Psoas muscle (tissue), 8 donors: Measurements from ENCODE around the gene CLRN1. TPM values are rescaled to one million over a fixed set of nuclear protein-coding genes. Genes with fewer than 3 reads are reported as not detected.
"Not testable (repeated sequence)": the region's sequence is repeated elsewhere in the genome, so short reads cannot be mapped to it uniquely, and the experiment has no call there.

Source experiments
- ATAC-seq, 4 donors: fragments of 200-7000 bp; cut with Tn5 transposase; one replicate each; pipeline ENCODE4 v1.9.1; 2020; ENCODE audit warnings: moderate library complexity in 3 of 4, mild to moderate bottlenecking in 2 of 4
- DNase-seq, 2 donors: peaks; one replicate each; pipeline ENCODE4 v3.0.0-alpha.2; 2020
- H3K27ac ChIP-seq: fragments of 200-600 bp; one replicate; pipeline ENCODE4 v1.8.0; 2022
- H3K27me3 ChIP-seq, 3 donors: fragments of 200-600 bp in 1 of 3; one replicate each; pipeline versions ENCODE4 v1.6.1 to v1.8.0; 2013 to 2022; ENCODE audit warnings: low read length in 2 of 3, mild to moderate bottlenecking in 2 of 3, moderate library complexity in 1 of 3; ENCODE audit not compliant: insufficient read depth in 3 of 3
- H3K36me3 ChIP-seq, 2 donors: fragments of 200-600 bp in 1 of 2; one replicate each; pipeline versions ENCODE4 v1.6.1 to v1.8.0; 2013 to 2022; ENCODE audit warnings: low read depth in 1 of 2, mild to moderate bottlenecking in 1 of 2, moderate library complexity in 1 of 2; ENCODE audit not compliant: insufficient read depth in 1 of 2
- H3K4me1 ChIP-seq: fragments of 200-600 bp; one replicate; pipeline ENCODE4 v1.8.0; 2022
- H3K4me3 ChIP-seq: fragments of 200-600 bp; one replicate; pipeline ENCODE4 v1.8.0; 2022; ENCODE audit warnings: mild to moderate bottlenecking
- H3K9me3 ChIP-seq: fragments of 200-600 bp; one replicate; pipeline ENCODE4 v1.8.0; 2022
- WGBS, 3 donors: extraction: QIAGEN DNeasy Blood & Tissue Kit; methylation state at CpG; one replicate each; pipeline versions ENCODE4 v1.1.6 to v1.1.7; 2013; 5-methylcytosine and 5-hydroxymethylcytosine counted together
- intact Hi-C, 2 donors: fragments of 100-400 bp; cut with DNase I; formaldehyde crosslinking; loops; one replicate each; pipeline versions ENCODE4 v1.11.0 to v1.14.2; 2022
- polyA plus RNA-seq, 3 donors: library from polyadenylated mRNA; stranded (reverse); fragments of 200-250 nt; gene quantifications; one replicate each; pipeline ENCODE4 v1.2.3, GENCODE V29; 2013
- total RNA-seq, 4 donors: library from RNA; stranded (reverse); fragmentation: NEBNext Ultra II Directional in 2 of 4; extraction: Animal tissue kit (Norgen Biotek cat#: 25700) in 2 of 4; gene quantifications; one replicate each; pipeline versions ENCODE4 v1.2.1 to v1.2.4, GENCODE V29; 2021 to 2023
- TF ChIP-seq, protein P1 (sequence below): fragments of 200-600 bp; IDR thresholded peaks from one replicate; pipeline ENCODE4 v1.8.0; 2022; ENCODE audit warnings: antibody characterized with exemption
- donor health status: healthy with polysubstance abuse.
- donor health status: DM: no; HTN: no; CAD: no; lungs with moderate emphysema.
- donor health status: Bipolar disorder and iron deficiency.
- donor health status: healthy.
- donor health status: DM: yes; HTN: yes; CAD: no.
- donor health status: DM: no; HTN: no; CAD: no.
- donor health status: DM: no; HTN: no; CAD: no.
- donor health status: DM: yes; HTN: yes; CAD: no.

CLRN1 gene
- total and polyA plus RNA-seq, 7 donors = not detected

DNA sequence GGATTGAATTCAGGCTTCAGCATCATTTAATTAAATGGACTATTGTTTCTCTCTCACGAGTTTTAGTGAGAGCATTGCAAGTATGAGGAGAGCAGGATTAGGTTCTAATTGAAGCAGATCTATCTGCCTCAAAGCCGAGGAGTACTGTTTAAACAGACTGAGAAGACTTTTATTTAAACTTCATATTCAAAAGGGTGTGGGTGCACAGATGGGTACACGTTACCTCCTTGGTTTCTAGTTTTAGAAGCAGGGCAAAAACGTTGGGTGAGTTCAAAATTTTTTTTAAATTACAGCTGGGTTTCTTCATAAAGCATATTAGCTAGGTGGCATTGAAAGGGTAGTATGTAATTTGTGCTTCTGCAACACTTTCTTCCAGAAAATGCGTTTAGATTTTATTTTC is 26.5 kb upstream of the CLRN1 start:
- no peak for DNase-seq
- no peak for ATAC-seq

DNA sequence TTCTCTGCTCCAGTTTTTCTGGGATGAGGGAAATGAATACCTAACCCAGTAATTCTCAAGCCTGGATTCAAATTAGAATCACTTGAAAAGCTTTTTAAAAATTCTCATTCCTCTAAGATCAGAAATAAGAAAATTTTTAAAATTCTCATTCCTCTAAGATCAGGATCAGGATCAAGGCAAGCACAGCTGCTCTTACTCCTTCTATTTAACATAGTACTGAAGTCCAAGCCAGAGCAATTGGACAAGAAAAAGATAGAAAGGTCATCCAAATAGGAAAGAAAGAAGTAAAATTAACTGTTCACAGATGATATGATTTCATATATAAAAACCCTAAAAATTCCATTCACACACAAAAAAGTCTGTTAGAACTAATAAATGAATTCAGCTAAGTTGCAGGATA is 24.2 kb upstream of the CLRN1 start:
- no peaks in the 10 kb centered on the region for H3K27me3 ChIP-seq
- DNase-seq = no peak
- no peaks in the 10 kb centered on the region for H3K9me3 ChIP-seq
- no peaks in the 10 kb centered on the region for H3K36me3 ChIP-seq
- H3K4me3 ChIP-seq = no peak overlapping the region
- intact Hi-C loops = no loop called here
- H3K4me1 ChIP-seq = no peaks in the 10 kb centered on the region
- ATAC-seq = no peak
- TF ChIP-seq, protein P1, sequence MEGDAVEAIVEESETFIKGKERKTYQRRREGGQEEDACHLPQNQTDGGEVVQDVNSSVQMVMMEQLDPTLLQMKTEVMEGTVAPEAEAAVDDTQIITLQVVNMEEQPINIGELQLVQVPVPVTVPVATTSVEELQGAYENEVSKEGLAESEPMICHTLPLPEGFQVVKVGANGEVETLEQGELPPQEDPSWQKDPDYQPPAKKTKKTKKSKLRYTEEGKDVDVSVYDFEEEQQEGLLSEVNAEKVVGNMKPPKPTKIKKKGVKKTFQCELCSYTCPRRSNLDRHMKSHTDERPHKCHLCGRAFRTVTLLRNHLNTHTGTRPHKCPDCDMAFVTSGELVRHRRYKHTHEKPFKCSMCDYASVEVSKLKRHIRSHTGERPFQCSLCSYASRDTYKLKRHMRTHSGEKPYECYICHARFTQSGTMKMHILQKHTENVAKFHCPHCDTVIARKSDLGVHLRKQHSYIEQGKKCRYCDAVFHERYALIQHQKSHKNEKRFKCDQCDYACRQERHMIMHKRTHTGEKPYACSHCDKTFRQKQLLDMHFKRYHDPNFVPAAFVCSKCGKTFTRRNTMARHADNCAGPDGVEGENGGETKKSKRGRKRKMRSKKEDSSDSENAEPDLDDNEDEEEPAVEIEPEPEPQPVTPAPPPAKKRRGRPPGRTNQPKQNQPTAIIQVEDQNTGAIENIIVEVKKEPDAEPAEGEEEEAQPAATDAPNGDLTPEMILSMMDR = no peak
- no peak overlapping the region for H3K27ac ChIP-seq

More for the DNA sequence above, 26.5 kb upstream of the CLRN1 start:
- no peaks in the 10 kb centered on the region for H3K27me3 ChIP-seq
- no peak overlapping the region for H3K27ac ChIP-seq
- WGBS, 3 donors = 62 to 64% (median 62%) methylated on average over 5 of the region's 5 CpGs
- H3K36me3 ChIP-seq = no peaks in the 10 kb centered on the region
- no peaks in the 10 kb centered on the region for H3K9me3 ChIP-seq
- TF ChIP-seq, protein P1 = no peak
- intact Hi-C loops = no loop called here
- H3K4me3 ChIP-seq = no peak overlapping the region
- no peaks in the 10 kb centered on the region for H3K4me1 ChIP-seq

DNA sequence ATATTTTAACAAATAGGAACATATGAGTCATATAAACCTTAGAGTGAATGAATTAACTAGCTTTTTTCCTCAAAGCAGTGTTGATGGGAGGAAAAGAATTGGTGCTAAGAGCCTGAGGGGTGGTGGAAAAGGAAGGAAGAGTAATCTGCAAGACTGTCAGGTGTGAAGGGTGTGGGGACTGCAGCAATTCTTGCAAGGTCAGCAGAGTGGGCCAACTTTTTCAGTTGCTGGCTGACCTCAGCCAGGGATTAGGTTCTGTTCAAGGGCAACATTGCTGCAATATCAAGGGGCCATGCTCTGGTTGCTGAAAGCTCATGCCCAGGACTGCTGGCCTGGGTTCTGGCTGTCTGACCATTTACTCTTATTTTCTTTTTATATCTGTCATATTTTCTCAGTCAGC is 23.0 kb upstream of the CLRN1 start:
- no peaks in the 10 kb centered on the region for H3K4me1 ChIP-seq
- H3K4me3 ChIP-seq = no peak overlapping the region
- no peaks in the 10 kb centered on the region for H3K36me3 ChIP-seq
- intact Hi-C loops = no loop called here
- TF ChIP-seq, protein P1 = no peak
- H3K27ac ChIP-seq = no peak overlapping the region
- ATAC-seq = no peak
- no peak for DNase-seq
- H3K9me3 ChIP-seq = no peaks in the 10 kb centered on the region
- no peaks in the 10 kb centered on the region for H3K27me3 ChIP-seq

DNA sequence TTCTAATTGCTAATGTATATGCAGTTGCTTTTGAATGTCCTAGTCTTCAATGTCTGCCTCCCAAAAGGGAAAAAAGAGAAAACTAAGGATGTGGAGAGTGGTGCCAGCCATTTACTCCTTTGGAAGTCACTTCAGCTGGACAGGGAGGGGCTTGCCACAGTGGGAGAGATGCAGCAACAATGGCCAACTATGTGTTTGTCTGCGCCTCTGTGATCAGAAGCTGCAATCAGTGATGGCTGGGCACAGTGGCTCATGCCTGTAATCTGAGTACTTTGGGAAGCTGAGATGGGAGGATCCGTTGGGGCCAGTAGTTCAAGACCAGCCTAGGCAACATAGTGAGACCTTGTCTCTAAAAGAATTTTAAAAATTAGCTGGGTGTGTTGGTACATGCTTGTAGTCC is 16.7 kb upstream of the CLRN1 start:
- no peaks in the 10 kb centered on the region for H3K4me1 ChIP-seq
- no peak overlapping the region for H3K27ac ChIP-seq
- 71 to 84% (median 78%) methylated on average over 2 of the region's 2 CpGs for WGBS, 3 donors
- H3K4me3 ChIP-seq = no peak overlapping the region
- DNase-seq (no peak), ATAC-seq (no peak)
- peaks cover 3% of the 10 kb centered on the region for H3K9me3 ChIP-seq
- no peaks in the 10 kb centered on the region for H3K36me3 ChIP-seq
- intact Hi-C loops = no loop called here
- TF ChIP-seq, protein P1 = no peak
- H3K27me3 ChIP-seq = peaks cover 0 to 4% (median 0%) of the 10 kb centered on the region in 3 donors

DNA sequence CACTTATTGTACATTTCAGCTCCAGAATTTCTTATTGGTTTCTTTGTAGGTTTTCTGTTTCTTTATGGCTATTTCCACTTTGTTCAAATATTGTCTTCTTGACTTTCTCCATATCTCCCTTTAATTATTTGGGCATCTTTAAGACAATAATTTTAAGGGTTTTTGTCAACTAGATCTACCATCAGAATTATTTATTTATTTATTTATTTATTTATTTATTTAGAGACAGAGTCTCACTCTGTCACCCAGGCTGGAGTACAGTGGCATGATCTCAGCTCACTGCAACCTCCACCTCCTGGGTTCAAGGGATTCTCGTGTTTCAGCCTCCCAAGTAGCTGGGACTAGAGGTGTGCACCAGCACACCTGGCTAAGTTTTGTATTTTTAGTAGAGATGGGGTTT is 15.9 kb upstream of the CLRN1 start:
- 84 to 91% (median 89%) methylated on average over 1 of the region's 1 CpG for WGBS, 3 donors
- intact Hi-C loops, H3K27me3 ChIP-seq, H3K9me3 ChIP-seq, H3K4me3 ChIP-seq, H3K36me3 ChIP-seq, H3K4me1 ChIP-seq, H3K27ac ChIP-seq, DNase-seq, ATAC-seq: not testable (repeated sequence)
